SU-DHL-6 (cell line): ENCODE measurements around the gene ZHX3.

Experiments
- H2AFZ ChIP-seq: fragments of 200-600 bp; sonication (generic); 2 replicates; pipeline ENCODE4 v1.6.1; 2014; ENCODE audit warnings: low read depth, mild to moderate bottlenecking, moderate library complexity, mixed read lengths, antibody characterized with exemption, low read length; ENCODE audit not compliant: severe bottlenecking
- H3F3A ChIP-seq: fragments of 200-600 bp; shearing (Covaris generic); 2 replicates; pipeline ENCODE4 v1.6.0; 2016; ENCODE audit warnings: antibody characterized with exemption, mild to moderate bottlenecking; ENCODE audit not compliant: insufficient read depth
- H3K27ac ChIP-seq: fragments of 200-600 bp; sonication (generic); 2 replicates; pipeline ENCODE4 v1.5.1; 2016; ENCODE audit warnings: low read depth, mild to moderate bottlenecking, low read length, moderate library complexity, mixed read lengths
- H3K27me3 ChIP-seq: fragments of 200-600 bp; sonication (generic), shearing (Covaris generic); 2 replicates; pipeline ENCODE4 v1.6.0; 2014; ENCODE audit warnings: mild to moderate bottlenecking, low read length
- H3K36me3 ChIP-seq: fragments of 200-600 bp; sonication (generic); 2 replicates; pipeline ENCODE4 v1.6.1; 2014; ENCODE audit warnings: mild to moderate bottlenecking, low read length, mixed read lengths
- H3K4me2 ChIP-seq: fragments of 300-600, 200-600 bp; shearing (Covaris generic), sonication (generic); 2 replicates; pipeline ENCODE4 v1.6.0; 2014; ENCODE audit warnings: low read length, low read depth, mild to moderate bottlenecking; ENCODE audit not compliant: poor library complexity, severe bottlenecking
- H3K4me3 ChIP-seq: fragments of 200-600 bp; sonication (generic); 2 replicates; pipeline ENCODE4 v1.5.1; 2014; ENCODE audit warnings: antibody characterized with exemption, low read length, mild to moderate bottlenecking, mixed read lengths; ENCODE audit not compliant: insufficient read depth, poor library complexity, severe bottlenecking
- H3K79me2 ChIP-seq: fragments of 200-600 bp; sonication (generic); 2 replicates; pipeline ENCODE4 v1.6.1; 2014; ENCODE audit warnings: mild to moderate bottlenecking, low read length, moderate library complexity; ENCODE audit not compliant: insufficient read depth
- H3K9ac ChIP-seq: fragments of 200-600 bp; sonication (generic); 2 replicates; pipeline ENCODE4 v1.7.0; 2014; ENCODE audit warnings: mild to moderate bottlenecking, low read length
- H3K9me2 ChIP-seq: fragments of 200-600 bp; sonication (generic); replicated peaks from 2 replicates; pipeline ENCODE4 v1.6.1; 2014; ENCODE audit warnings: low read length; ENCODE audit not compliant: insufficient read depth
- H3K9me3 ChIP-seq: fragments of 200-600 bp; sonication (generic); 2 replicates; pipeline ENCODE4 v1.6.1; 2014; ENCODE audit warnings: low read length, mixed read lengths; ENCODE audit not compliant: insufficient read depth
- H4K20me1 ChIP-seq: fragments of 200-600 bp; sonication (generic); 2 replicates; pipeline ENCODE4 v1.6.1; 2014; ENCODE audit warnings: low read depth, mild to moderate bottlenecking, antibody characterized with exemption, low read length, moderate library complexity, mixed read lengths
- EZH2phosphoT487 ChIP-seq: fragments of 200-600 bp; sonication (generic), shearing (Covaris generic); conservative IDR thresholded peaks from 2 replicates; pipeline ENCODE4 v1.6.1; 2018; ENCODE audit warnings: mild to moderate bottlenecking, antibody characterized with exemption, low read length, moderate library complexity, mixed read lengths
- TF ChIP-seq, protein P1 (sequence below): fragments of 200-600 bp; sonication (generic); IDR thresholded peaks from one replicate; pipeline ENCODE4 v1.5.1; 2017; ENCODE audit warnings: antibody characterized with exemption, mild to moderate bottlenecking, low read length, moderate library complexity; ENCODE audit not compliant: insufficient read depth, poor library complexity, severe bottlenecking

ZHX3 gene

GRCh38 chr20:41258474-41258873 lies 59.1 kb downstream of the ZHX3 start:
- no peak for TF ChIP-seq EZH2phosphoT487
- TF ChIP-seq, protein P1, sequence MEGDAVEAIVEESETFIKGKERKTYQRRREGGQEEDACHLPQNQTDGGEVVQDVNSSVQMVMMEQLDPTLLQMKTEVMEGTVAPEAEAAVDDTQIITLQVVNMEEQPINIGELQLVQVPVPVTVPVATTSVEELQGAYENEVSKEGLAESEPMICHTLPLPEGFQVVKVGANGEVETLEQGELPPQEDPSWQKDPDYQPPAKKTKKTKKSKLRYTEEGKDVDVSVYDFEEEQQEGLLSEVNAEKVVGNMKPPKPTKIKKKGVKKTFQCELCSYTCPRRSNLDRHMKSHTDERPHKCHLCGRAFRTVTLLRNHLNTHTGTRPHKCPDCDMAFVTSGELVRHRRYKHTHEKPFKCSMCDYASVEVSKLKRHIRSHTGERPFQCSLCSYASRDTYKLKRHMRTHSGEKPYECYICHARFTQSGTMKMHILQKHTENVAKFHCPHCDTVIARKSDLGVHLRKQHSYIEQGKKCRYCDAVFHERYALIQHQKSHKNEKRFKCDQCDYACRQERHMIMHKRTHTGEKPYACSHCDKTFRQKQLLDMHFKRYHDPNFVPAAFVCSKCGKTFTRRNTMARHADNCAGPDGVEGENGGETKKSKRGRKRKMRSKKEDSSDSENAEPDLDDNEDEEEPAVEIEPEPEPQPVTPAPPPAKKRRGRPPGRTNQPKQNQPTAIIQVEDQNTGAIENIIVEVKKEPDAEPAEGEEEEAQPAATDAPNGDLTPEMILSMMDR = no peak
- Histone ChIP-seq H3K9me2 (no peaks in the 10 kb centered on the region), H3F3A (no peaks in the 10 kb centered on the region), H3K9me3 (no peaks in the 10 kb centered on the region), H3K9ac (no peak overlapping the region), H2AFZ (no peak overlapping the region), H3K27me3 (no peaks in the 10 kb centered on the region), H3K27ac (no peak overlapping the region), H3K79me2 (no peaks in the 10 kb centered on the region), H4K20me1 (0 out of 2 replicates have a peak, but pooled peaks cover 4% of the 10 kb centered on the region), H3K4me3 (no peak overlapping the region), H3K4me2 (no peak overlapping the region), H3K36me3 (no peaks in the 10 kb centered on the region)

DNA sequence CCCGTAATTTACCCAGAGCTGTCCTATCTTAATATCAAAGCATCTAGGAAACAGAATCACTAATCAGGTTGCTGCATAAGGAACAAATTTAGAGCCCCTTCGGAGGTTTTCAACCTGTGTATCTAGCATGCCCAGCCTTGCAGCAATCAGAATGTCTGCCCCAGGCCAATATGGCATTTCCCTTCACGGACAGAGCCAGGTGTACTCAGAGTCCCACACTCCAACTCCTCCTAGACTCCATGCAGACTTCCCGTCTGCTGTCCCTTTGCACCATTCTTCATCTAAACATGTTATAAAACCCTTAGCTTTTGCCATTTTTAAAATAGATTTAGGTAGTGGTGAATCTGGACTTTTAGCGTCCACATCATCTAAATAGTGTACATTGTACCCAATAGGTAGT lies 61.0 kb downstream of the ZHX3 start:
- H3K4me2 ChIP-seq = no peak overlapping the region
- H3K27ac ChIP-seq = no peak overlapping the region
- no peak overlapping the region for H3K4me3 ChIP-seq
- H3K9me3 ChIP-seq = no peaks in the 10 kb centered on the region
- H2AFZ ChIP-seq = no peak overlapping the region
- TF ChIP-seq, protein P1 = no peak
- no peak for TF ChIP-seq EZH2phosphoT487
- H3K27me3 ChIP-seq = no peaks in the 10 kb centered on the region
- no peak overlapping the region for H3K9ac ChIP-seq
- no peaks in the 10 kb centered on the region for H4K20me1 ChIP-seq
- H3K36me3 ChIP-seq = no peaks in the 10 kb centered on the region
- no peaks in the 10 kb centered on the region for H3K9me2 ChIP-seq
- H3K79me2 ChIP-seq = no peaks in the 10 kb centered on the region
- H3F3A ChIP-seq = no peaks in the 10 kb centered on the region

DNA sequence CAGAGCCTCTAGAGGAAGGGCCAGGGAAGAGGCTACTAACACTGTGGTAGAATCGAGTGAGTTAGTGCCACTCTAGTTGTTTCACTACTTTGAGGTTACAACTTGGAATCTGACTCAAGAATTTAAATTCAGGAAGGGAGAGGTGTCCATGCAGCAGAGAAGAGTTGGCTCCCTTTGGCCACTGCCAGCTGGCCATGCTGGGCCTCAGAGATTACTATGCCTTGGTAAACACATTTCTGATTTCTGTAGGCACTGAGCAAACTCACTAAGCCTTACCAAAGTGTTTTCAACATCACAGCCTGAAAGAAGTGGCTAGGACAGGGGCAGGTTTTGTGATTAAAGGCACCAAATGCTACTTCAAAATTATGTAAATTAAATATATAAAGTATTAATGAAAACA lies 61.9 kb downstream of the ZHX3 start:
- Histone ChIP-seq H3K4me3 (no peak overlapping the region), H3K36me3 (no peaks in the 10 kb centered on the region), H3K27me3 (no peaks in the 10 kb centered on the region), H2AFZ (no peak overlapping the region), H3K27ac (no peak overlapping the region), H3K79me2 (no peaks in the 10 kb centered on the region), H3K9me2 (no peaks in the 10 kb centered on the region), H3K9me3 (no peaks in the 10 kb centered on the region), H4K20me1 (no peaks in the 10 kb centered on the region), H3K4me2 (no peak overlapping the region), H3F3A (no peaks in the 10 kb centered on the region), H3K9ac (no peak overlapping the region)
- no peak for TF ChIP-seq EZH2phosphoT487
- TF ChIP-seq, protein P1 = no peak
